ENCODE measurements around the gene SDHA.

SDHA gene

GRCh38 chr5:217494-218456, at the start of gene SDHA, which contains the start of gene CCDC127:
SDHA (plus strand) TSS chr5:218320; CDS start chr5:218356, 36 bp downstream.
CCDC127 (minus strand) TSS chr5:218153; CDS start chr5:216849, 1,304 bp downstream.
- TF ChIP-seq CTCF (IDR thresholded peaks at IDR 0.05) = peak; percentile 75
- H3K27ac ChIP-seq = peak within 1 kb of the TSS; percentile 62

GRCh38 chr5:169071-169727, 48.9 kb upstream of the SDHA start:
- H3K27ac ChIP-seq = no peak overlapping the region
- TF ChIP-seq CTCF (IDR thresholded peaks at IDR 0.05) = no peak
- TF ChIP-seq ZFX (IDR thresholded peaks at IDR 0.05; ENCODE audit: borderline replicate concordance) = no peak

GRCh38 chr5:169728-170094, 48.4 kb upstream of the SDHA start:
- no peak overlapping the region for H3K27ac ChIP-seq
- TF ChIP-seq ZFX (IDR thresholded peaks at IDR 0.05; ENCODE audit: borderline replicate concordance) = no peak
- TF ChIP-seq CTCF (IDR thresholded peaks at IDR 0.05) = no peak

- no peak overlapping the region for H3K27ac ChIP-seq
- TF ChIP-seq ZFX (IDR thresholded peaks at IDR 0.05; ENCODE audit: borderline replicate concordance) (no peak), CTCF (IDR thresholded peaks at IDR 0.05) (no peak)
Measured at GRCh38 chr5:170971-171800, 46.9 kb upstream of the SDHA start.

- H3K27ac ChIP-seq = no peak overlapping the region
- TF ChIP-seq CTCF (IDR thresholded peaks at IDR 0.05) = no peak
- TF ChIP-seq ZFX (IDR thresholded peaks at IDR 0.05; ENCODE audit: borderline replicate concordance) = no peak
Measured at GRCh38 chr5:171801-172331, 46.3 kb upstream of the SDHA start.

GRCh38 chr5:172421-172820, 45.7 kb upstream of the SDHA start:
- no peak overlapping the region for H3K27ac ChIP-seq
- TF ChIP-seq ZFX (IDR thresholded peaks at IDR 0.05; ENCODE audit: borderline replicate concordance) (no peak), CTCF (IDR thresholded peaks at IDR 0.05) (no peak)

Measured in 22Rv1 (cell line).